Measurements from ENCODE around the gene PPT2. TPM values are rescaled to one million over a fixed set of nuclear protein-coding genes. Genes with fewer than 3 reads are reported as not detected.

Gene PPT2
- total RNA-seq, 1 experiment from 2014 or later = 30.0 TPM

GRCh38 chr6:32195902-32196681 lies 42.2 kb downstream of the PPT2 start (continued):
- peak; percentile 80; the same call in 1 of the 2 replicates for TF ChIP-seq ZNF532 (CRISPR knock-in tag; IDR thresholded peaks at IDR 0.05; ENCODE audit: borderline replicate concordance)
- TF ChIP-seq CREM (CRISPR knock-in tag; IDR thresholded peaks at IDR 0.05) = peak; percentile 91
- 0 out of 2 replicates have a peak, but pooled peaks have one; percentile 11 for TF ChIP-seq NFATC4 (CRISPR knock-in tag; IDR thresholded peaks at IDR 0.05)
- no peak for TF ChIP-seq ZNF671 (CRISPR knock-in tag; IDR thresholded peaks at IDR 0.05)
- 0 out of 2 replicates have a peak, but pooled peaks have one; percentile 62 for TF ChIP-seq E2F1 (CRISPR knock-in tag; IDR thresholded peaks at IDR 0.05)
- no peak for TF ChIP-seq RORB (CRISPR knock-in tag; IDR thresholded peaks at IDR 0.05)
- peak; percentile 2; the same call in 1 of the 2 replicates for TF ChIP-seq NFE2L1 (CRISPR knock-in tag; IDR thresholded peaks at IDR 0.05)
- TF ChIP-seq NR3C1 (CRISPR knock-in tag; conservative IDR thresholded peaks at IDR 0.05; ENCODE audit: low read depth) = no peak
- TF ChIP-seq KAT7 (CRISPR knock-in tag; IDR thresholded peaks at IDR 0.05; ENCODE audit: borderline replicate concordance) = peak; percentile 62; the same call in 1 of the 2 replicates
- no peak for TF ChIP-seq ZNF219 (CRISPR knock-in tag; IDR thresholded peaks at IDR 0.05; ENCODE audit: borderline replicate concordance)
- no peak for TF ChIP-seq ZMAT4 (CRISPR knock-in tag; IDR thresholded peaks at IDR 0.05)
- TF ChIP-seq ZBTB21 (CRISPR knock-in tag; IDR thresholded peaks at IDR 0.05; ENCODE audit: borderline replicate concordance) = 0 out of 2 replicates have a peak, but pooled peaks have one; percentile 7
- no peak for TF ChIP-seq TEAD4 (CRISPR knock-in tag; IDR thresholded peaks at IDR 0.05)
- TF ChIP-seq ZNF121 (CRISPR knock-in tag; IDR thresholded peaks at IDR 0.05) = no peak
- no peak for TF ChIP-seq ATF3 (CRISPR knock-in tag; conservative IDR thresholded peaks at IDR 0.05)

GRCh38 chr6:32196682-32197616 lies 43.0 kb downstream of the PPT2 start:
- POLR2A ChIA-PET = no interaction called here
- no peak for DNase-seq (ENCODE audit: low spot score)

More at GRCh38 chr6:32196682-32197616, 43.0 kb downstream of the PPT2 start:
- ATAC-seq = no peak
- H3K27me3 Mint-ChIP-seq (ENCODE audit: low read depth) = peaks cover 3% of the 10 kb centered on the region; the same call in 1 of the 2 replicates
- H3K27ac Mint-ChIP-seq = peak overlapping the region; percentile 100
- H3K4me1 Mint-ChIP-seq = peaks cover 41% of the 10 kb centered on the region
- no peaks in the 10 kb centered on the region for H3K36me3 Mint-ChIP-seq
- CTCF ChIA-PET = interaction anchor here (0.7 to 1.8 kb wide), 3 partner anchors 16 to 800 kb away, joined by 3 to 5 read pairs (median 3); no protein-coding TSS in a partner anchor
- H3K4me3 Mint-ChIP-seq = peak overlapping the region; percentile 95
- no peaks in the 10 kb centered on the region for H3K9me3 Mint-ChIP-seq
- TF ChIP-seq ZBTB43 (CRISPR knock-in tag; IDR thresholded peaks at IDR 0.05) (peak; percentile 60; the same call in 1 of the 2 replicates), ZNF317 (CRISPR knock-in tag; IDR thresholded peaks at IDR 0.05; ENCODE audit: borderline replicate concordance, low read depth) (no peak)

Measured in WTC11 (cell line).